SH-SY5Y (cell line): Measurements from ENCODE around the gene ST3GAL3.

ENCODE experiments used
- GATA2 ChIP-seq: IDR thresholded peaks from 2 replicates; pipeline ENCODE4 v1.6.1; 2011; ENCODE audit warnings: mild to moderate bottlenecking, low read depth, low read length
- GATA3 ChIP-seq: IDR thresholded peaks from 2 replicates; pipeline ENCODE4 v1.6.1; 2011; ENCODE audit warnings: low read depth, mild to moderate bottlenecking, low read length, moderate library complexity

DNA sequence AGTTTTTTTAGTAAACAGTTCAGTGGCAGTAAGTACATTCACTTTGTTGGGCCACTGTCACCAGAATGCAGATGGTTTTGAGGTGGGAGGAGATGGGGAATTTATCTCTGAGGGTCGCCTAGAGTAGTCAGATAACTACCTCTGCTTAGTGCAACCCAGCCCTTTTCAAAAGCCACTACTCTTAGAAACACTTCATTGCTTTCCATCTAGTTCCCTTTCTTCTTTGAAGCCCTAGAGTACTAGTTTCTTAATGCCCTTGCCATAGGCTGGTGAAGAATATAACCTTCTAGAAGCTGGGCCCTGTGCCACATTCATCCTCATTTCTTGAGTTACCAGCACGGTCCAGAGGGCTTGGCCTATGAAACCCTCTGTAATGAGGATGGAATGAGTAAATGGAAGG is 28.4 kb upstream of the ST3GAL3 start:
- no peak for TF ChIP-seq GATA2
- TF ChIP-seq GATA3: no peak
